ENCODE results near the gene TBCEL.

The TBCEL gene

GRCh38 chr11:121038648-121039409 is 14.9 kb downstream of the TBCEL start:
- Histone ChIP-seq H3K4me1 (ENCODE audit: control insufficient read depth in 5 of 5, insufficient read depth in 5 of 5, low read length in 5 of 5) (peaks cover 0 to 4% (median 0%) of the 10 kb centered on the region in 5 donors), H3K27me3 (ENCODE audit: control insufficient read depth in 5 of 5, insufficient read depth in 4 of 5, low read length in 5 of 5) (no peaks in the 10 kb centered on the region), H3K9me3 (ENCODE audit: control insufficient read depth in 5 of 5, low read length in 5 of 5) (no peaks in the 10 kb centered on the region), H3K4me3 (ENCODE audit: low read depth in 1 of 5, low read length in 5 of 5) (no peak overlapping the region), H3K9ac (ENCODE audit: low read length in 5 of 5) (no peak overlapping the region), H3K27ac (ENCODE audit: low read depth, low read length) (no peak overlapping the region), H3K36me3 (ENCODE audit: control insufficient read depth in 5 of 5, insufficient read depth in 5 of 5, low read length in 5 of 5) (no peaks in the 10 kb centered on the region)

DNA sequence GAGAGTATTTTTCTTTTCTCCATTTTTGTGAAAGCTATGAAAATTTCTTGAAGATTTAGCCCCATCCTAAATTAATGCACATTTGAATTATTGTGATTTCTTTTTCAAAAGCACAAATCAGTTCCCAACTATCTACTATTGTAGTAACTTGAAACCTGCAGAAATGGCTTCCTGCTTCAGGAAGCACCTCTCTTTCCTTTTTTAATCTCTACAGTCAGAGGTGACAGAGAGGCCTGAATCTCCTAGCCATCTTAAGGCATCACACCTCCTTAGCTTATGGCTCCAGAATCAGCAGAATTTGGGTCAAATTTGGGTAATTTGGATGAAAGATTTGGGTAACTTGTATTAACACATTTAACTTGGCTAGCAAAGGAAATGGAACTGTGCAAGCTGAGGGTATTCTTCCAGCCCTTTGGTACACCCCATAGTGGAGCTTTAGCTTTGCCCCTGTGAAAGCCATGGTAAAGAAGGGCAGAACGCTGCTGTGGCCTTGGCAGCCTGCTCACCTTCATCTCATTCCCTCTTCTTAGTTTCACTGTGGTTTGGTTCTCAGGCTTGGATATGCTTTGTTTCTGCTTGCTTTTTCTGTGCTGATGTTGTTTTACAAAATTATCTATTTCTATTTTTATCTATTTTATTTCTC is 16.2 kb downstream of the TBCEL start:
- no peaks in the 10 kb centered on the region for H3K36me3 ChIP-seq (ENCODE audit: control insufficient read depth in 5 of 5, insufficient read depth in 5 of 5, low read length in 5 of 5)
- H3K27me3 ChIP-seq (ENCODE audit: control insufficient read depth in 5 of 5, insufficient read depth in 4 of 5, low read length in 5 of 5) = no peaks in the 10 kb centered on the region
- no peaks in the 10 kb centered on the region for H3K9me3 ChIP-seq (ENCODE audit: control insufficient read depth in 5 of 5, low read length in 5 of 5)
- H3K4me3 ChIP-seq (ENCODE audit: low read depth in 1 of 5, low read length in 5 of 5) = no peak overlapping the region
- peaks cover 0 to 4% (median 0%) of the 10 kb centered on the region in 5 donors for H3K4me1 ChIP-seq (ENCODE audit: control insufficient read depth in 5 of 5, insufficient read depth in 5 of 5, low read length in 5 of 5)
- no peak overlapping the region for H3K27ac ChIP-seq (ENCODE audit: low read depth, low read length)
- no peak overlapping the region for H3K9ac ChIP-seq (ENCODE audit: low read length in 5 of 5)

- Histone ChIP-seq H3K27ac (ENCODE audit: low read depth, low read length) (no peak overlapping the region), H3K36me3 (ENCODE audit: control insufficient read depth in 5 of 5, insufficient read depth in 5 of 5, low read length in 5 of 5) (peaks cover 0 to under 1% (median 0%) of the 10 kb centered on the region in 5 donors), H3K9ac (ENCODE audit: low read length in 5 of 5) (no peak overlapping the region), H3K9me3 (ENCODE audit: control insufficient read depth in 5 of 5, low read length in 5 of 5) (no peaks in the 10 kb centered on the region), H3K4me3 (ENCODE audit: low read depth in 1 of 5, low read length in 5 of 5) (no peak overlapping the region), H3K4me1 (ENCODE audit: control insufficient read depth in 5 of 5, insufficient read depth in 5 of 5, low read length in 5 of 5) (peaks cover 0 to 4% (median 0%) of the 10 kb centered on the region in 5 donors), H3K27me3 (ENCODE audit: control insufficient read depth in 5 of 5, insufficient read depth in 4 of 5, low read length in 5 of 5) (no peaks in the 10 kb centered on the region)
Observed at GRCh38 chr11:121040614-121041002, 16.7 kb downstream of the TBCEL start.

GRCh38 chr11:121041072-121041471 is 17.2 kb downstream of the TBCEL start:
- Histone ChIP-seq H3K4me3 (ENCODE audit: low read depth in 1 of 5, low read length in 5 of 5) (no peak overlapping the region), H3K27me3 (ENCODE audit: control insufficient read depth in 5 of 5, insufficient read depth in 4 of 5, low read length in 5 of 5) (no peaks in the 10 kb centered on the region), H3K27ac (ENCODE audit: low read depth, low read length) (no peak overlapping the region), H3K9me3 (ENCODE audit: control insufficient read depth in 5 of 5, low read length in 5 of 5) (no peaks in the 10 kb centered on the region), H3K36me3 (ENCODE audit: control insufficient read depth in 5 of 5, insufficient read depth in 5 of 5, low read length in 5 of 5) (peaks cover 0 to 5% (median under 1%) of the 10 kb centered on the region in 5 donors), H3K9ac (ENCODE audit: low read length in 5 of 5) (no peak overlapping the region), H3K4me1 (ENCODE audit: control insufficient read depth in 5 of 5, insufficient read depth in 5 of 5, low read length in 5 of 5) (peaks cover 0 to 4% (median 0%) of the 10 kb centered on the region in 5 donors)

- no peak overlapping the region for H3K4me3 ChIP-seq (ENCODE audit: low read depth in 1 of 5, low read length in 5 of 5)
- no peaks in the 10 kb centered on the region for H3K27me3 ChIP-seq (ENCODE audit: control insufficient read depth in 5 of 5, insufficient read depth in 4 of 5, low read length in 5 of 5)
- peaks cover 3 to 14% (median 7%) of the 10 kb centered on the region in 5 donors for H3K36me3 ChIP-seq (ENCODE audit: control insufficient read depth in 5 of 5, insufficient read depth in 5 of 5, low read length in 5 of 5)
- H3K4me1 ChIP-seq (ENCODE audit: control insufficient read depth in 5 of 5, insufficient read depth in 5 of 5, low read length in 5 of 5) = peaks cover 0 to 4% (median 0%) of the 10 kb centered on the region in 5 donors
- H3K9ac ChIP-seq (ENCODE audit: low read length in 5 of 5) = no peak overlapping the region
- no peak overlapping the region for H3K27ac ChIP-seq (ENCODE audit: low read depth, low read length)
- no peaks in the 10 kb centered on the region for H3K9me3 ChIP-seq (ENCODE audit: control insufficient read depth in 5 of 5, low read length in 5 of 5)
Observed at GRCh38 chr11:121042296-121042695, 18.4 kb downstream of the TBCEL start.

- H3K9me3 ChIP-seq (ENCODE audit: control insufficient read depth in 5 of 5, low read length in 5 of 5) = no peaks in the 10 kb centered on the region
Observed at GRCh38 chr11:121047926-121048325, 24.0 kb downstream of the TBCEL start.

DNA sequence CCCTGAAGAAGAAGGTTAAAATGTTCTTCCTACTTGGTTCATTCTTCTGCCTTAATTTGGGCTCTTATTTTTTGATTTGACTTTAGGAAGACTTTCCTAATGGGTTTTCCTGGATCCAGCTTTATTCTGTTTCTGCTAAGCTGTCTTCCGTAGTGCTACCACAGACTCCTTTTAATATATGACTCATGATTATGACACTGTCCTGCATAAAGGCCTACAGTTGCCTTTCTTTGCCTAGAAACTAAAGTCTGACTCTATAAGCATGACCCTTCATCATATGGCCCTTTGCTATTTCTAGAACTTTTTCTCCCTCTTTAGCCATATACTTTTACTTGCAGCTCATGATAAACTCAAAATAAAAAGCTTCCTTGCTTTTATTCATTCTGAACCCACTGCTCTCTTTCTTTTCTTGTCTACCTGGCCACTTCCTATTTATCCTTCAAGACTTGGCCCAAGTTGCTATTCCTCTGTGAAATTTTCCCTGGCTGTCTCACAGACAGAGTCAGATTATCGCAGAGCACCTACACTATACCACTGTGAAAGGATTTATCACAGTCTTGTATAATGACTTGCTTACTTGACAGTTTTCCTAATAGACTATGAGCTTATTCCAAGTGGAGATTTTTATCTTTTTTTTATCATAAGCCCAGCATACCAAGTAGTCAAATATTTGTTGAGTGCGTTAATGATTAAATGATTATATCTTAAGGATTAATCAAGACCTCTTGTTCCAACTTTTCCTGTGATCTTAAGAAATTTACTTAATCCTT is 24.7 kb downstream of the TBCEL start:
- Histone ChIP-seq H3K27ac (ENCODE audit: low read depth, low read length) (no peak overlapping the region), H3K4me3 (ENCODE audit: low read depth in 1 of 5, low read length in 5 of 5) (no peak overlapping the region), H3K36me3 (ENCODE audit: control insufficient read depth in 5 of 5, insufficient read depth in 5 of 5, low read length in 5 of 5) (peaks cover 15 to 47% (median 24%) of the 10 kb centered on the region in 5 donors), H3K9ac (ENCODE audit: low read length in 5 of 5) (no peak overlapping the region), H3K4me1 (ENCODE audit: control insufficient read depth in 5 of 5, insufficient read depth in 5 of 5, low read length in 5 of 5) (no peaks in the 10 kb centered on the region), H3K27me3 (ENCODE audit: control insufficient read depth in 5 of 5, insufficient read depth in 4 of 5, low read length in 5 of 5) (no peaks in the 10 kb centered on the region), H3K9me3 (ENCODE audit: control insufficient read depth in 5 of 5, low read length in 5 of 5) (no peaks in the 10 kb centered on the region)

More at GRCh38 chr11:121047926-121048325, 24.0 kb downstream of the TBCEL start:
- Histone ChIP-seq H3K4me3 (ENCODE audit: low read depth in 1 of 5, low read length in 5 of 5) (no peak overlapping the region), H3K4me1 (ENCODE audit: control insufficient read depth in 5 of 5, insufficient read depth in 5 of 5, low read length in 5 of 5) (no peaks in the 10 kb centered on the region), H3K27me3 (ENCODE audit: control insufficient read depth in 5 of 5, insufficient read depth in 4 of 5, low read length in 5 of 5) (no peaks in the 10 kb centered on the region), H3K27ac (ENCODE audit: low read depth, low read length) (no peak overlapping the region), H3K36me3 (ENCODE audit: control insufficient read depth in 5 of 5, insufficient read depth in 5 of 5, low read length in 5 of 5) (peaks cover 10 to 40% (median 19%) of the 10 kb centered on the region in 5 donors), H3K9ac (ENCODE audit: low read length in 5 of 5) (no peak overlapping the region)

GRCh38 chr11:121053244-121053643 is 29.3 kb downstream of the TBCEL start:
- Histone ChIP-seq H3K27ac (ENCODE audit: low read depth, low read length) (no peak overlapping the region), H3K4me1 (ENCODE audit: control insufficient read depth in 5 of 5, insufficient read depth in 5 of 5, low read length in 5 of 5) (no peaks in the 10 kb centered on the region), H3K9me3 (ENCODE audit: control insufficient read depth in 5 of 5, low read length in 5 of 5) (no peaks in the 10 kb centered on the region), H3K4me3 (ENCODE audit: low read depth in 1 of 5, low read length in 5 of 5) (no peak overlapping the region), H3K36me3 (ENCODE audit: control insufficient read depth in 5 of 5, insufficient read depth in 5 of 5, low read length in 5 of 5) (peaks cover 43 to 80% (median 44%) of the 10 kb centered on the region in 5 donors), H3K27me3 (ENCODE audit: control insufficient read depth in 5 of 5, insufficient read depth in 4 of 5, low read length in 5 of 5) (no peaks in the 10 kb centered on the region), H3K9ac (ENCODE audit: low read length in 5 of 5) (no peak overlapping the region)

GRCh38 chr11:121054266-121054665 is 30.4 kb downstream of the TBCEL start:
- peaks cover 38 to 80% (median 47%) of the 10 kb centered on the region in 5 donors for H3K36me3 ChIP-seq (ENCODE audit: control insufficient read depth in 5 of 5, insufficient read depth in 5 of 5, low read length in 5 of 5)
- no peak overlapping the region for H3K9ac ChIP-seq (ENCODE audit: low read length in 5 of 5)
- H3K27ac ChIP-seq (ENCODE audit: low read depth, low read length) = no peak overlapping the region
- no peaks in the 10 kb centered on the region for H3K27me3 ChIP-seq (ENCODE audit: control insufficient read depth in 5 of 5, insufficient read depth in 4 of 5, low read length in 5 of 5)
- H3K9me3 ChIP-seq (ENCODE audit: control insufficient read depth in 5 of 5, low read length in 5 of 5) = no peaks in the 10 kb centered on the region
- no peaks in the 10 kb centered on the region for H3K4me1 ChIP-seq (ENCODE audit: control insufficient read depth in 5 of 5, insufficient read depth in 5 of 5, low read length in 5 of 5)
- no peak overlapping the region for H3K4me3 ChIP-seq (ENCODE audit: low read depth in 1 of 5, low read length in 5 of 5)

DNA sequence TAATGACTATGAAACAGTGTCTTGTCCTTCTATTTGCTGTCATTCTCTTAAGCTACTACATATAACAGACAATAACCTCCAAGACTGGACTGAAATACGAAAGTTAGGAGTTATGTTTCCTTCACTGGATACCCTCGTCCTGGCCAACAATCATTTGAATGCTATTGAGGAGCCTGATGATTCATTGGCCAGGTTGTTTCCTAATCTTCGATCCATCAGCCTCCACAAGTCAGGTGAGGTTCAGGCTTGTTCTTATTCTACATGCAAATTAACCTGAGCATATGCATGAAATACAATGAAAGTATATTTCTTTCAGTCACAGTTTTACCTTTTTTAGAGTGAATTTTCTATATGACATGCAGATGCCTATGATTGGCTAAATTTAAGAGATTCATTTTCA is 31.2 kb downstream of the TBCEL start:
- H3K36me3 ChIP-seq (ENCODE audit: control insufficient read depth in 5 of 5, insufficient read depth in 5 of 5, low read length in 5 of 5) = peaks cover 38 to 74% (median 44%) of the 10 kb centered on the region in 5 donors
- H3K9me3 ChIP-seq (ENCODE audit: control insufficient read depth in 5 of 5, low read length in 5 of 5) = no peaks in the 10 kb centered on the region
- no peak overlapping the region for H3K27ac ChIP-seq (ENCODE audit: low read depth, low read length)
- H3K9ac ChIP-seq (ENCODE audit: low read length in 5 of 5) = no peak overlapping the region
- H3K4me1 ChIP-seq (ENCODE audit: control insufficient read depth in 5 of 5, insufficient read depth in 5 of 5, low read length in 5 of 5) = no peaks in the 10 kb centered on the region
- no peaks in the 10 kb centered on the region for H3K27me3 ChIP-seq (ENCODE audit: control insufficient read depth in 5 of 5, insufficient read depth in 4 of 5, low read length in 5 of 5)
- H3K4me3 ChIP-seq (ENCODE audit: low read depth in 1 of 5, low read length in 5 of 5) = no peak overlapping the region
